ENCODE results near the gene SMCR8. TPM values are rescaled to one million over a fixed set of nuclear protein-coding genes. Genes with fewer than 3 reads are reported as not detected.
"Not testable (repeated sequence)": the region's sequence is repeated elsewhere in the genome, so short reads cannot be mapped to it uniquely, and the experiment has no call there.

SMCR8 gene
- total RNA-seq, 1 donor from 2014 or later, result 22.3 TPM

DNA sequence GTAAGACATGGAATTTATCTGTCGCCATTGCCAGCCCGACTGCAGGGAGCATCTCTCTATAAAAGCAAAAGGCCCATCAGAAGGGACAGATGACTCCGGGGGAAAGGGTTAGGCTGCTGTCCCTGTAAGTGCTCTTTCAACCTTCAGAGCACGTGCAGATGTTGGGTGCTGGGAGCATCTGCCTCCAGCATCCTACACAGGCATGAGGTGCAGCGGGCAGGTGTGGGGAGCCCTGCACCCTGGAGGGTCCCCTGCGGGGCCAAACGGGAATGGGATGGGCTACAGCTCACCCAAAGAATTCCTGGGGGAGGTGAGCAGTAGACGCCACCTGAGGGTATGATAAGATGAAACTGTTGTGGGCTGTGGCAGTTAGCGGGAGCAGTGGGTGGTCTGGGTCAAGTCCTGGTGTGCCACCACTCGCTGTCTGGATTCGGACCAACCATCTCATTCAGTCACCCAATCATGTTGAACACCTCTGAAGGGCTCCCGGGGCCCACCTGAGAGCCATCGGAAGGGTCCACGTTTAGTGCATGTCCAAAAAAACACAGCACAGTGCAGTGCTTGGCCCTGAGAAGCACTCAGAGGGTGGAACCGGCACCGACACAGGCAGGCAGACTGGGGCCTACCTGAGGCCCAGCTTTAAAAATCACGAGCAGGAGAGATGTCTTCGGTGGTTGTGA, 3.8 kb downstream of the SMCR8 start:
- no peak for DNase-seq (ENCODE audit: low spot score)

DNA sequence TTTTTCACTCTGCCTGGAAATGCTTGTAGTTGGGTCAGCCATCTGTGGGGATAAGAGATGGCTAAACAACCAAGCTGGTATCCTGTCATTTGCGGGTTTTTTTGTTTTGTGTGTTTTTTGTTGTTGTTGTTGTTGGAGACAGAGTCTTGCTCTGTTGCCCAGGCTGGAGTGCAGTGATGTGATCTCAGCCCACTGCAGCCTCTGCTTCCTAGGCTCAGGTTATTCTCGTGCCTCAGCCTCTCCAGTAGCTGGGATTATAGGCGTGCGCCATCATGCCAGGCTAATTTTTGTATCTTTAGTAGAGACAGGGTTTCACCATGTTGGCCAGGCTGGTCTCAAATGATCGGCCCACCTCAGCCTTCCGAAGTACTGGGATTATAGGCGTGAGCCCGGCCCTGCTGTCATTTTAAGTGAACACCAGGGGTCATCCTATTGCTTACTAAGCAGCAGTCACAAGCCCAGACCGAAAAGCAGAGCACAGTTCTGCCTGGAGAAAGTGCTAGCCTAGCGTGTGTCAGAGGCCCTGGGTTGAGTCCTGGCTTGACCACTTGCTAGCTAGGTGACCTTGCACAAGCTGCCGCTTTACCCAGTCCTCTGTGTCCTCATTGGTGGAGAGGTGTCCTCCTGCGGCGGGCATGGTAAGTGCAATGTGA, 4.6 kb downstream of the SMCR8 start:
- no peak for DNase-seq (ENCODE audit: low spot score)

DNA sequence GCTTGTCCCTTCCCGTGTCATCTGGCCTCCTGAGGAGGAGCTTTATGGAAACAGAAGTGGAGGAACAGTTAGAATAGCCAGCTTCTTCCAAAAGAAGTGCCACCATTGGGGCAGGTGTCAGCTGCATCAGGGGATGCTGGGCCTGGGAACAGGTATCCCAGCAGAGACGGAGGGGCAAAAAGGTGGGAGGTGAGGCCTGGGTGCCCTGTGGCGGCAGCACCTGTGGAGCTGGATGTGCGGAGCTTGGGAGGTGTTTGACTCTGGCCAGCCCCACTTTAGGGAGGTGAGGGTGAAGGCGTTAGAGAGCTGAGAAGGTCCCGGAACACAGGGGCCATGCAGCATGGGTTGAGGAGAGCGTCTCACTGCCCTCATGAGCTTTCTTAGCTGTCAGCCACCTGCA, 5.2 kb downstream of the SMCR8 start:
- no peak for DNase-seq (ENCODE audit: low spot score)

DNA sequence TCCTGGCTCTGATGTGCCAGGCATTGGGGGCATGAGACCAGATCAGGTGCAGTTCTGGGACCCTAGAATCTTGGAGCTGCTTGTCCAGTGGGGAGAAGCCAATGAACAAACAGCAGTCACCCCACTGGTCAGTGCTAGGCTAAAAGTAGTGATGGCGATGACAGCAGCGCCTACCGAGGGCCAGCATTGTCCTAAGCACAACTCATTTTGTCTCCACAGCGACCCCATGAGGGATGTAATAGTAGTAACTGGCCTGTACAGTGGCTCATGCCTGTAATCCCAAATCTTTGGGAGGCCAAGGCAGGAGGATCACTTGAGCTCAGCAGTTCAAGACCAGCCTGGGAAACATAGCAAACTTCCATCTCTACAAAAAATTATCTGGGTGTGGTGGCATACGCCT, 6.2 kb downstream of the SMCR8 start:
- no peak for DNase-seq (ENCODE audit: low spot score)

DNA sequence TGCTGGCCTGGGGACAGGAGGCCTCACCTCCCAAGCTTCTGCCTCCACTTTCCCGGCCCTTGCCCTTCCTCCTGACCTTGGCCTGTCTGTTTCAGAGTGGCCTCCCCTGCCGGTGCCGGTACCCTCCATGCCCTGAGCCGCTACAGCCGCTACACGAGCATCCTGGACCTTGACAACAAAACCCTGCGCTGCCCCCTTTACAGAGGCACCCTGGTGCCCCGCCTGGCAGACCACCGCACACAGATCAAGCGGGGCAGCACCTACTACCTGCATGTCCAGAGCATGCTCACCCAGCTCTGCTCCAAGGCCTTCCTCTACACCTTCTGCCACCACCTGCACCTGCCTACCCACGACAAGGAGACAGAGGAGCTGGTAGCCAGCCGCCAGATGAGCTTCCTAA, 7.4 kb downstream of the SMCR8 start:
- no peak for DNase-seq (ENCODE audit: low spot score)

DNA sequence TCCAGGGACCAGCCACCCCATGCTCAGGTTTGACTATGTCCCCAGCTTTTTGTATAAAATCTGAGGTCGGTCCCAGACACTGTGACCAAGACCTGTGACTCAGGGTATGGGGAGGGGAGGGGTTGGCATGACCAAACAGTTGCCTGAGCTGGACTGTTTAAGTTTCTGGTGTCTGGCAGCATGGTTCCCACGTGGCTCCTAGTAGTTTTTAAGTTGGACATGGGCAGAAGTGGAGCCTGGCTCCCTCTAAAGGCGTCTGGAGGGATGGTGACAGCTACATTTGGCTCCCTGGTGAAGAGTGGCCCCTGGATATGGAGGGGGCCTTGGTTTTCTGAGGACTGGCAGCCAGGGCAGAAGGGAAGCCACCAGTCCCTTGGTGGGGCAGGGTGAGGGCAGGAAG, 7.9 kb downstream of the SMCR8 start:
- no peak for DNase-seq (ENCODE audit: low spot score)

DNA sequence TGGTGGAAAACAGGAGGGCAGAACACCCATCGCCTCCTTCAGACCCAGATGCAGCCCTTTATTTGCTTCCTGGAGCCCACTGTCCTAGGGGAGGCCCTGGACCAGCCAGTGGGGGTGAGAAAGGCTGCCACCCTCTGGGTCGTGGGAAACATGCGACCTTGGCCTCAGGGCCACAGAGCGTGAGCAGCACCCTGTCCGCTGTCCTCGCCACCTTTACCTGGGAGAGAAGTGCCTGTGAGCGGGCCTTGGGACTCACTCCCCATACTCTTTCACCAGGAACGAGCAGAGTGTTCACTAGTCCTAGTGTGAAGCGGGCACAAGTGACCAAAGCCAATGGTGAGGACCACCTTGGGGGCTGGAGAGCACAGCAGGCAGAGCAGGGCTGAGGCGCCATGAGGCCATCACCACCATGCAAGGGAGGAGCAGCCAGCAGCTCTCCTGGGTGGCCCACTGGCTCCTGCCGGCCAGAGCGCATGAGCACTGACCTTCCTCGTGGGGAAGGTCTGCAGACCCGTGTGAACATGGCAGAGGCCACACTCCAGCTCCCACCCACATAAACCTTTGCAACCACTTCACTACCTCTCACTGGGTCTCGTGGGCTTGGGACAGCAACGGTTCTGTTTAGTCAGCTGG, 8.5 kb downstream of the SMCR8 start:
- DNase-seq (ENCODE audit: low spot score), result no peak

DNA sequence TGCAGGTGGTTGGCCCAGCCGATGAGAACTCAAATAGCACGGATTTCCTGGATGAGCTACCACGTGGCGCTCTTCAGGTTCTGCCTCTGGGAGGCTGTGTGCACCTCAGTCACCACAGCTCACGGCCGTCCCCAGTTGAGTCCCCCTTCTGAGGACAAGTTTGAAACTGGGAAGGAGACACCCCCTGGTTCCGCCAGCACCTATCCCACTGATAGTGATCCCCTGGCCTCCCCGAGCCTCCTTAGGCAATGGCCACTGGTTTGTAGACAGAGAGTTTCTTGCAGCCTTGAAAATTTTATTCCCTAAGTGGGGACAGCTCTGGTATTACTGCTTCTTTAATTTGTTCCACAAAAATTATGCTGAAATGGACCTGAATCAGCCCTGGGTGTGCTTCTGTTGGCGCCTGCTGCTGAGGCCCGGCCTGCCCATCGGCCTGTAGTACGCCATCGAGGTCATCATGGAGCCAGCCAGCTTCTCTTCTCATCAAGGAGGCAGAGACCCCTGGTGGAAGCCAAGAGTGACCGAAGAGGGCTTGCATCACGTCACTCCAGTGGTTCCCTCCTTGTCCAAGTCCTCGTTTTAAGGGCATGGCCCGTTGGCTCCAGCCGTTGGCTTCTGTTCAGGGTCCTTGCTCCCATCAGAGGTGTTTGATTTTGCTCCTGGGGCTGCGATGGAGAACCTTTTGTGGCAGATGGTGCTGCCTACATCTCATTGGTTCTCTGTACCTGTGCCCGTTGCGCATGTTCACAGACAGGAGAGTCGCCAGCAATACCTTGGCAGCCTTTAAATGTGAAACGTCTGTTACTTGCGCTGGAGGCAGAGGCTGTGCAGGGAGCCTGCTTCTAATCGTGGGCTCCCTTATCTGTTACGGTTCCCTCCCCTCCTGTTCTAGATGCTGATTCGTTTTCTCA, 9.3 kb downstream of the SMCR8 start:
- DNase-seq (ENCODE audit: low spot score), result no peak

DNA sequence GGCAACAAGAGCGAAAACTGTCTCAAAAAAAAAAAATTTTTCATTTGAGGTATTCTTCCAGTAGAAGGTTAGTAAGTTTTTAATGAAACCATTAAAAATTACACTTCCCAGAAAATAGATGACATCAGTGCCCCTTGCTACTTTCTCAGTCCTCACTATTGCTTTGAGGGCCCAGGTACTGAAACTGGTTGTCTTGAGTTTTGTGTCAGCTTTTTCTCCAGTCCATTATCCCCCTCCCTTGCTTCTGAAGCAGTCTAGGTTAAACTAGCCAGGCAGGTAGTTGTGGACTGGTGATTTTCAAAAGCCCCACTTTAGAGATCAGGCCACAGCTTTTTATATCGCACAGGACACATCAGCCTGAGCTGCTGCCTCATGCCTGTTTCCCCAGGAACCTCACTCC, 10.9 kb downstream of the SMCR8 start:
- DNase-seq (ENCODE audit: low spot score), result no peak

DNA sequence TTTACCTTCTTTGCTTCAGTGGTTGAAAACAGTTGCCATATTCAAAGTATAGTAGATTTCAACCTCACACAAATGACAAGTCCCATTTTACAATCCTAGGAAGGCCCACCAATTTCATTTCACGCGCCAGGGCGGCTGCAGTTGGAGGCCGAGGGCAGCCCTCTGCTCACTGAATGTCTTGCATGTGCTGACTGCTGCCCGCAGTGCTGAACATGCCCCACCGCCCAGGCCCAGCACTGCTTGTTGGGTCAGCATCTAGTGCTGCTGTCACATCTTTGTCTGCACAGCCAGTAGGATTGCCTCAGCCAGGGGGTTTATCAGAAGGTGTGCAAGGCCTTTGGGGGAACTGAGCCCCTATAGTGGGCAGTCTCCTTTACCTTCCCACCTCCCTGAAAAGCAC, 11.5 kb downstream of the SMCR8 start:
- DNase-seq (ENCODE audit: low spot score), result no peak

DNA sequence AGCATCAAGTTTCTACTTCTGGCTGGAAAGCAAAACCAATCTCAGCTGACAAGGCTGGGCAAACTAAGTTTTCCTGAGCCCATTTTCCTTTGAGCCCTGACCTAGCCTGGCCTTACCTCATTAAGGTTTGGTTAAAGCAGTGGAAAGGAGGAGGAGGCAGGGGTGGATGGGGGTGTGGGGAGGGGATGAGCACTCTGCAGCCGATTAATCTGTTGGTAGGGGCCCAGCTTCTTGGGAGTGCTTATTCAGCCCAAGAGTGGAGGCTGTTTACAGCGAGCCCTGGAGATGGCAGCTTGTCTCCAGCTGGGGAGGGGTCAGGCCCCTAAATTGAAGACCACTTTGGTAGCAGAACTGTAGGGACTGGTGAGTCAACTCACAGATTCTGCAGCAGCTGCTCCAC, 12.0 kb downstream of the SMCR8 start:
- DNase-seq (ENCODE audit: low spot score), result no peak

DNA sequence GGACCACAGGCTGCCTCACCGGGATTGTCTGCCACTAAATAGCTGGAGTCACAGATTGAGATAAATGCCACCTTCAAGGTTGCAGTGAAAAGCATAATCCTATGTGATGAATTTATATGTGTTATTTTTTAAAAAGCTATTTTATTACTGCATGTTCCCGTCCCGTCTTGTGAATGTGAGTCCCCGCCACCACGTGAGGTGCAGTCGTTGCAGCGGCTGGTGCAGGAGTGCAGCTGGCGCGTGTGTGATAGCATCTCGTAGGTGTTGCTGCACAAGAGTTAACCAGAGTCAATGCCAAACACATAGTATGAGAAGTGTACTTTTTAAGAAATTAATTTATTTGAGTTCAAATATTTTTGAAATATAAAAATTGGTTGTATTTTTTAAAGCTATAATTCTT, 12.5 kb downstream of the SMCR8 start:
- no peak for DNase-seq (ENCODE audit: low spot score)

DNA sequence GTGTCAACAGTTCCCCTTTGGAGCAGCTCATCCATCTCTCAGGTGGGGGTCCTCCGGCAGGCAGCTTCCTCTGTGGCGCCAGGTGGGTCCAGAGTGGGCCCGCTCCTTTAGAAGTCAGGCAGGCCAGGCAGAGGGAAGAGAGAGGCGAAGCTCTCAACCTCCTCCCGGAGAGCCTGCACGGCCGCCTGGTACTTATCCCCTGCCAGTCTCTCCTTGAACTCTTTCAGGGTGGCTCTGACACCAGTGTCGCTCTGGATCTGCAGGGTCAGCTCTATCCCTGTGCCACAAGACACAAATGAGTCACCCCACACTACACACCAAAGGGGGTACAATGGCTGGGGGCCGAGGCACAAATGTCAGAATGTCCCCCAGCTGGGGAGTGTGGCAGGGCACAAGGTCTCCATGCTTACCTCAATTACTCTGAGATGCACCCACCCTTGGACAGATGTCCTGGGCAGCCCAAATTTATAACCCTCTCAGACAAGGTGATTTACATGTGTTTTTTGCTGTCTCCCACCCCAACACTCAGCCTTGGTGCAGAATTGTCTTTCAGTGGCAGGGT, 13.6 kb downstream of the SMCR8 start:
- no peak for DNase-seq (ENCODE audit: low spot score)

DNA sequence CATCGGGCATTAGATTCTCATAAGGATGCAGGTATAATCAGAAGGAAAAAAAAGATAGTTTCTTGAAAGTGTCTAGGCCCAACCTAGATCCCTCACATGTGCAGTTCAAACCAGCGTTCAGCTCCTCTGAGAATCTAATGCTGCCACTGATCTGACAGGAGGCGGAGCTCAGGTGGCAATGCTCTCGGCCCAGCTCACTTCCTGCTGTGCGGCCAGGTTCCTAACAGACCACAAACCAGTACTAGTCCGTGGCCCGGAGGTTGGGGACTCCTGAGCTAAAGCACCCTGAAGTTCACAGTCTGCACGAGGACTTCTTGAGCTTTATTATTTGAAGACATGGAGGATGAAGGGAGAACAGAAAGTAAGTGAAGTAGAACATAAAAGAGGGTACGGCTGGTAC, 16.8 kb downstream of the SMCR8 start:
- no peak for DNase-seq (ENCODE audit: low spot score)

DNA sequence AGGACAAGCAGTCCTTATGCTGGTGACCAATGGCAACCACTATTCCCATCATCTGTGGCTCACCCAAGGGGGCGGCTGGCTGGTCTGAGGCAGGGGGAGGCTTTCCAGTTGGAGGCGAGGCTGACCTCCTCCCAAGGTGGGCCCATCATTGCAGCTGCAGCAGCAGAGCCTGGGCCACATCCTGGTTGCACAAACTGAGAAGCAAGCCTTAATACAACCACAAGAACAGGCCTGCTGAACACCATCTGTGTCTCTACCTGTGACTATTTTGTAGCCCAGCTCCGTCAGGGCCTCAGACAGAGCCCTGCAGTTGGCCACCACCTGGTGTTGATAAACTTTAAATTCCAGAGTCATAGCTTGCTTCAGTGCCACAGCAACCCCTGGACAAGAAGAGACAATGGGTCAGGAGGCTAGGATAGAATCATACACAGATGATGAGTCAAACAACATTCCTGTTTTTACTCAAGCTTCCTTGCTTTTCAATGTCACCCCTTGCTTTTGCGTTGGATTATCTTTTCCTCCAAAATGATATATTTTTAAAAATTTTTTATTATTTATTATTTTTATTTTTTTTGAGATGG, 17.9 kb downstream of the SMCR8 start:
- no peak for DNase-seq (ENCODE audit: low spot score)

DNA sequence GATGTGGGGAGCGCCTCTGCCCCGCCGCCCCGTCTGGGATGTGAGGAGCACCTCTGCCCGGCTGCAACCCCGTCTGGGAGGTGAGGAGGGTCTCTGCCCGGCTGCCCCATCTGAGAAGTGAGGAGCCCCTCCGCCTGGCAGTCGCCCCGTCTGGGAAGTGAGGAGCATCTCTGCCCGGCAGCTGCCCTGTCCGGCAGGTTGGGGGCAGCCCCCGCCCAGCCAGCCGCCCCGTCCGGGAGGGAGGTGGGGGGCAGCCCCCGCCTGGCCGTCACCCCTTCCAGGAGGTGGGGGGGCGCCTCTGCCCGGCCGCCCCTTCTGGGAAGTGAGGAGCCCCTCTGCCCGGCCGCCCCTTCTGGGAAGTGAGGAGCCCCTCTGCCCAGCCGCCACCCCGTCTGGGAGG, 23.1 kb downstream of the SMCR8 start:
- not testable (repeated sequence) for DNase-seq (ENCODE audit: low spot score)

DNA sequence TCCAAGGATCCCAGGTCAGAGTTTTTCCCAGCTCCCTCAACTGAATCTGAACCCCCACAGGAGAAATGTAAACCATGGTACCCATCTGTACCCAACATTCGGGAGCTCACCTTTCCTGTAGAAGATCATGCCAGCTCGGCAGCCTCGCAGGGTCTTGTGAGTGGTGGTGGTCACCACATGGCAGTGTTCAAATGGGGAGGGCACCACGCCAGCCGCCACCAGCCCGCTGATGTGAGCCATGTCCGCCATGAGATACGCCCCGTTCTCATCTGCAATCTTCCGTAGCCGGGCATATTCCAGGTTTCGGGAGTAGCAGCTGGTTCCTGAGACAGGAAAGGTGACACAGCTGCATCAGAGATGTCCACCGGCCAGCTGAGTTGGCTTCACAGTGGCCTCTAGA, 24.8 kb downstream of the SMCR8 start:
- DNase-seq (ENCODE audit: low spot score), result no peak

DNA sequence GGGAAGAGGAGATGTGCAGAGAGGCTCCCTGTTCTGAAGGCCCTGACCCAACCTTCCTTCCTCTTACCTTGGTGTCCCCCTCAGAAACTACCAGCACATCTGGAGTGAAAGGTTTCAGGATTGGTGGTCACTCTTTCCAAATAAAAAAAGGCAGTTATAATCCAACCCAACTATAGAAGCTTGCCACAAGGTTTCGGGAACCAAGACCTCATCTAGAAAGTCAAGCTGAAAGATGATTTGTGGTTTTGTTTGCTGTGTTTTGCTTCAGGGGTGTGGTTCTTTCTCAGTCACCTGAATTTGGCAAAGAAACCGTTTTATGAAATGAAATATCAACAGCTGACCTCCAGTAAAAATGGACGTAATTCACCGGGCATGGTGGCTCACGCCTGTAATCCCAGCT, 28.9 kb downstream of the SMCR8 start:
- DNase-seq (ENCODE audit: low spot score), result no peak

DNA sequence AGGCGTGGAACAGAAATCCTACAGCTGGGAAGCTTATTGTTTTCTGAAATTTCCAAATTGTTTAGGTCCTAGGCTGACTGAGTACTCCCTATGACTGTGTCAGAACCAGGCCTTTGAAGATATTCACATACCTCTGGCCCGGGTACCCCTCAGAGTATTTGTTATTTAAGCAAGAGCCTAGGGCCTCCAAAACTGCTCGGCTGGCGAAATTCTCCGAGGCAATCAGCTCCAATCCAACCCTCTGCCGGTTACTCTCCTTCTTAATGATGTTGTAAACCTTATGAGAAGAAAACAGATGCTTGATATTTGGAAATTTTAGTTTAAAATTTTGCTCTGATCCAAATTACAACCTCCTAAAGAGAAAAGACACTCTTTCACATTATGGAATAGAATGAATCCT, 38.4 kb downstream of the SMCR8 start:
- no peak for DNase-seq (ENCODE audit: low spot score)

DNA sequence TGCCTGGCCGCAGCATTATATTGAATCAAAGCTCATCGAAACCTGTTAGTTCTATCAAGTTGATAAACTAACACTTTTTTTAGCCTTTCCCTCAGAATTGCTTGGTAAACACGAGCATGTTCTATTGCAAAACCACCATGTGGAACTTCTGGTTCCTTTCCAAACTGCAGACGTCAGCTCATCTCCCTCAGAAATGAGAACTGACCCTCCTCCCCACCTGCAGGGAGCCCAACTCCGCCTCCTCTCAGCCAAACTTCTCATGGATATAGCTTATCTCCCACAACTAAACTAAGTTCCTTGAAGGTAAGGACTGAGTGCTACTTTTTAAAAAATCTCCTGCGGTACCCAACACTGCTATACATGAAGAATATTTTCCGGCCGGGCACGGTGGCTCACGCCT, 41.5 kb downstream of the SMCR8 start:
- DNase-seq (ENCODE audit: low spot score), result no peak

DNA sequence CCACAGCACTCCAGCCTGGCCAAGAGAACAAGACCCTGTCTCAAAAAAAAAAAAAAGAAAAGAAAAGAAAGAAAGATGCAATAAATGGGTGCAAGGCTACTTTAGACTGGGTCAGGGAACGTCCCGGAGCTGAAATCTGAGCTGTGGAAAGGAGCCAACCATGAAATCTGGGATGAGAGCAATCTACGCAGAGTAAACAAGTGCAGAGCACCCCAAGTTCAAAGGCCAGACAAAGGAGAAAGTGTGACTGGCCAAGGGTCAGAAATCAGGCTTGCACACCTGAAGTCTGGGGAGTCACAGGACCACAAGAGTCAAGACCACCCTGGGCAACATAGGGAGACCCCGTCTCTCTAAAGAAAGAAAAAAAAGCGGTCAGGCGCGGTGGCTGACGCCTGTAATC, 45.4 kb downstream of the SMCR8 start:
- no peak for DNase-seq (ENCODE audit: low spot score)
